GM12878 (cell line): ENCODE results near the gene RASA1. TPM values are rescaled to one million over a fixed set of nuclear protein-coding genes. Genes with fewer than 3 reads are reported as not detected.

Experiments used
- ATAC-seq: fragments of 200-7000 bp; cut with Tn5 transposase; 3 replicates; pipeline ENCODE4 v1.9.1; 2020; ENCODE audit warnings: mild to moderate bottlenecking, moderate library complexity
- BruUV-seq: library from RNA; stranded (reverse); fragments of 400-500 nt; replicated peaks from 2 replicates; lab custom pipeline; 2021; lab: Mats Ljungman, UMichigan
- CTCF ChIA-PET: fragments of 300-600 bp; sonication (Branson Sonifier 250); formaldehyde crosslinking; extraction: SDS; loops from one replicate; lab custom pipeline; 2021; ENCODE audit warnings: inconsistent platforms; lab: Yijun Ruan, JAX
- POLR2A ChIA-PET: fragments of 350-600 bp; formaldehyde crosslinking; extraction: SDS; loops from one replicate; lab custom pipeline; 2021; ENCODE audit warnings: inconsistent platforms; lab: Charles Lee
- RAD21 ChIA-PET: fragments of 300-600 bp; sonication (Branson Sonifier 250); formaldehyde crosslinking; loops from one replicate; lab custom pipeline; 2023; ENCODE audit warnings: antibody characterized with exemption; ENCODE audit not compliant: unreplicated experiment; lab: Charles Lee
- SMC1A ChIA-PET: fragments of 300-600 bp; sonication (Branson Sonifier 250); formaldehyde crosslinking; loops from one replicate; lab custom pipeline; 2023; ENCODE audit not compliant: unreplicated experiment, uncharacterized antibody; lab: Charles Lee
- DNase-seq: peaks from one replicate; pipeline ENCODE4 v3.0.0-alpha.2; 2011; ENCODE audit warnings: low read depth, low spot score
- FAIRE-seq: peaks from 3 replicates; lab custom pipeline; 2011; peaks lifted over from hg19 to GRCh38; lab: Jason Lieb, UNC
- H2AFZ ChIP-seq: 2 replicates; pipeline ENCODE4 v1.6.0; 2011; ENCODE audit warnings: low read depth, low read length, control low read depth; ENCODE audit not compliant: control insufficient read depth
- H3K27ac ChIP-seq: 2 replicates; pipeline ENCODE4 v1.5.1; 2011; ENCODE audit warnings: control low read depth; ENCODE audit not compliant: control insufficient read depth, insufficient read depth
- H3K27me3 ChIP-seq, 2 experiments: replicated peaks in 1 of 2; 2 replicates each; pipeline versions ENCODE4 v1.6.0 to v1.6.1; 2011; ENCODE audit warnings: low read length in 1 of 2; ENCODE audit not compliant: control insufficient read depth in 2 of 2, insufficient read depth in 2 of 2
- H3K36me3 ChIP-seq, 2 experiments: 2 replicates each; pipeline ENCODE4 v1.5.1; 2011; ENCODE audit warnings: low read length in 1 of 2; ENCODE audit not compliant: control insufficient read depth in 2 of 2, insufficient read depth in 2 of 2
- H3K4me1 ChIP-seq: 2 replicates; pipeline ENCODE4 v1.6.1; 2011; ENCODE audit warnings: mild to moderate bottlenecking, low read length, moderate library complexity, mixed read lengths; ENCODE audit not compliant: control insufficient read depth, insufficient read depth
- H3K4me2 ChIP-seq: 2 replicates; pipeline ENCODE4 v1.6.0; 2011; ENCODE audit warnings: control low read depth; ENCODE audit not compliant: control insufficient read depth, insufficient read depth
- H3K4me3 ChIP-seq: fragments of 200-600 bp; sonication (generic); 2 replicates; pipeline ENCODE4 v1.5.1; 2016
- H3K79me2 ChIP-seq: 2 replicates; pipeline ENCODE4 v1.6.0; 2011; ENCODE audit warnings: low read length; ENCODE audit not compliant: control insufficient read depth, insufficient read depth
- H3K9ac ChIP-seq: 2 replicates; pipeline ENCODE4 v1.8.0; 2011; ENCODE audit warnings: low read length, control low read depth, mixed read lengths; ENCODE audit not compliant: control insufficient read depth, insufficient read depth
- H3K9me3 ChIP-seq: replicated peaks from 3 replicates; pipeline ENCODE4 v1.5.1; 2011; ENCODE audit warnings: mild to moderate bottlenecking, low read length; ENCODE audit not compliant: control insufficient read depth, insufficient read depth
- H4K20me1 ChIP-seq: 2 replicates; pipeline ENCODE4 v1.6.0; 2011; ENCODE audit not compliant: control insufficient read depth, insufficient read depth
- ASH2L ChIP-seq: fragments of 300-600, 200-600 bp; sonication (generic); IDR thresholded peaks from 2 replicates; pipeline ENCODE4 v1.6.1; 2017; ENCODE audit warnings: low read depth, mild to moderate bottlenecking, borderline replicate concordance
- ESRRA ChIP-seq: IDR thresholded peaks from 2 replicates; pipeline ENCODE4 v1.6.1; 2012; ENCODE audit warnings: mild to moderate bottlenecking, low read length, improper control_type of control experiment
- NR2C1 ChIP-seq: fragments of 450-650 bp; IDR thresholded peaks from 2 replicates; pipeline ENCODE4 v1.6.1; 2017; ENCODE audit warnings: antibody characterized with exemption, mild to moderate bottlenecking, moderate library complexity
- PML ChIP-seq: IDR thresholded peaks from 2 replicates; pipeline ENCODE4 v1.6.1; 2012; ENCODE audit warnings: low read length, inconsistent platforms
- RFX5 ChIP-seq: IDR thresholded peaks from 2 replicates; pipeline ENCODE4 v1.6.1; 2011; ENCODE audit warnings: low read depth, low read length, improper control_type of control experiment
- SMAD5 ChIP-seq: IDR thresholded peaks from 2 replicates; pipeline ENCODE4 v1.6.1; 2016; ENCODE audit warnings: antibody characterized with exemption, low read depth
- SMARCA5 ChIP-seq: fragments of 450-650 bp; IDR thresholded peaks from 2 replicates; pipeline ENCODE4 v1.6.1; 2017; ENCODE audit warnings: mild to moderate bottlenecking
- SMC3 ChIP-seq: IDR thresholded peaks from 2 replicates; pipeline ENCODE4 v1.6.1; 2011; ENCODE audit warnings: low read length, improper control_type of control experiment, borderline replicate concordance
- ZNF207 ChIP-seq: fragments of 450-650 bp; IDR thresholded peaks from 2 replicates; pipeline ENCODE4 v1.6.1; 2014; ENCODE audit warnings: antibody characterized with exemption, mild to moderate bottlenecking, borderline replicate concordance
- ZNF24 ChIP-seq: fragments of 450-650 bp; IDR thresholded peaks from 2 replicates; pipeline ENCODE4 v1.6.1; 2017; ENCODE audit warnings: antibody characterized with exemption, mild to moderate bottlenecking
- ZNF274 ChIP-seq: IDR thresholded peaks from one replicate; pipeline ENCODE4 v1.8.0; 2011; ENCODE audit not compliant: insufficient read length, insufficient read depth
- ZSCAN29 ChIP-seq: fragments of 450-650 bp; IDR thresholded peaks from 2 replicates; pipeline ENCODE4 v1.6.1; 2017; ENCODE audit warnings: mild to moderate bottlenecking, moderate library complexity
- WGBS: methylation state at CpG from one replicate; pipeline ENCODE4 v1.1.6; 2016; ENCODE audit warnings: low lambda C conversion rate; ENCODE audit not compliant: insufficient replicate concordance, insufficient coverage; ENCODE audit errors: missing lambda C conversion rate; 5-methylcytosine and 5-hydroxymethylcytosine counted together
- in situ Hi-C: fragments of 300-500 bp; cut with MboI; formaldehyde crosslinking; loops from 9 replicates; pipeline ENCODE4 v1.14.3; 2018; ENCODE audit warnings: mixed read lengths
- intact Hi-C: fragments of 100-400 bp; cut with micrococcal nuclease; formaldehyde crosslinking; loops from one replicate; pipeline ENCODE4 v1.14.2; 2022; ENCODE audit not compliant: unreplicated experiment
- polyA plus RNA-seq, 11 experiments: library from polyadenylated mRNA; depleted of rRNA in 4 of 11; unstranded in 6 of 11; stranded (reverse) in 5 of 11; fragments of >200 nt; fragmentation: Nextera tagmentation in 4 of 11; fragmentation: Illumina TruSeq in 1 of 11; extraction: Ambion mirVana in 4 of 11; extraction: Trizol in 1 of 11; gene quantifications; 1 replicate in 1 of 11; 2 replicates in 10 of 11; pipeline versions ENCODE4 v1.2.1 to v1.2.3, GENCODE V29; 2011 to 2016; ENCODE audit warnings: inconsistent platforms in 2 of 11, missing spikeins in 2 of 11, low read depth in 1 of 11
- total RNA-seq, 4 experiments: library from RNA; depleted of rRNA in 3 of 4; stranded (reverse); fragments of >200 nt in 3 of 4; fragmentation: Illumina TruSeq in 1 of 4; extraction: Trizol in 1 of 4; gene quantifications; 2 replicates each; pipeline versions ENCODE4 v1.2.1 to v1.2.3, GENCODE V29; 2013 to 2021
- TF ChIP-seq, protein P1 (sequence below): fragments of 450-650 bp; IDR thresholded peaks from 2 replicates; pipeline ENCODE4 v1.6.1; 2018; ENCODE audit warnings: borderline replicate concordance, mild to moderate bottlenecking; ENCODE audit not compliant: partially characterized antibody
- TF ChIP-seq, protein P2 (sequence below): fragments of 450-650 bp; IDR thresholded peaks from 2 replicates; pipeline ENCODE4 v1.6.1; 2018; ENCODE audit warnings: mild to moderate bottlenecking, low read depth, moderate library complexity; ENCODE audit not compliant: partially characterized antibody
- TF ChIP-seq, protein P3 (sequence below): IDR thresholded peaks from 2 replicates; pipeline ENCODE4 v1.6.1; 2012; ENCODE audit warnings: low read depth, low read length, improper control_type of control experiment

RASA1 gene
- total and polyA plus RNA-seq, 10 of the 15 experiments (the other 5 are each of a cell fraction or from before 2014, with no cell fraction given) = 7.8 to 72.3 (median 21.8) TPM

DNA sequence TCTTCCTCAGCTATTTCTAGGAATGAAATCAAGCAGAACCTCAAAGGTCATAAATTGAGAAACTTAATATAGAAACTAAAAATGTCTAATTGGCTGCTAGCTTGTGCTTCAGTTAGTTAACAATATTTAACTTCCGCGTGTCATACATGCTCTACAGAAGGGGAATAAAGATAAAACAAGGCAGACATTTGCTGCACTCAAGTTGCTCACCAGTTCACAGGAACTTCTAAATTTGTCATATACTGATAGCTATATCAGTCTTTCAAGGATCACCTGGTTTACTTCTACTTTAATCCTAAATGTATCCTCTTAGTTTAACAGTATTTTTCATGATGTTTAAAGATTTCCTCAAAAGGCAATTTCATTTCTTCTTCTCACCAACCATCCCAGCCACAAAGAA is 136.7 kb downstream of the RASA1 start:
- Histone ChIP-seq H3K4me2 (no peak overlapping the region), H3K36me3 (peaks cover 3 to 14% of the 10 kb centered on the region in 2 experiments), H3K4me1 (no peaks in the 10 kb centered on the region), H3K27ac (no peak overlapping the region), H3K9ac (no peak overlapping the region), H3K4me3 (no peak overlapping the region), H3K79me2 (peaks cover 2% of the 10 kb centered on the region; the same call in 1 of the 2 replicates), H3K9me3 (no peaks in the 10 kb centered on the region; the same call in 2 of the 3 replicates), H3K27me3 (no peaks in the 10 kb centered on the region), H4K20me1 (no peaks in the 10 kb centered on the region), H2AFZ (no peak overlapping the region)
- intact Hi-C loops = loop anchor here (5.0 to 10.0 kb wide), 3 partner anchors 137 to 520 kb away; partner anchors contain the start of gene RASA1
- ChIA-PET RAD21 (interaction anchor here (3.2 kb wide), 1 partner anchor 334 kb away, joined by 12 read pairs; no protein-coding TSS in a partner anchor), CTCF (interaction anchor here (1.2 to 1.8 kb wide), 4 partner anchors 13 to 418 kb away, joined by 3 to 5 read pairs (median 4); no protein-coding TSS in a partner anchor), POLR2A (no interaction called here), SMC1A (interaction anchor here (1.0 to 2.7 kb wide), 7 partner anchors 12 to 391 kb away, joined by 3 to 14 read pairs (median 4); no protein-coding TSS in a partner anchor)
- no TSS peak for BruUV-seq
- 96% methylated on average over 2 of the region's 2 CpGs for WGBS
- DNase-seq (no peak), FAIRE-seq (no peak), ATAC-seq (no peak)
- in situ Hi-C loops = loop anchor here (25.0 kb wide), 1 partner anchor 792 kb away; the partner anchor contains the start of gene COX7C
- TF ChIP-seq SMAD5 (no peak), NR2C1 (no peak), SMARCA5 (no peak), ZSCAN29 (no peak), ZNF24 (no peak), ZNF207 (no peak), ZNF274 (no peak), PML (no peak), ESRRA (no peak), SMC3 (no peak), ASH2L (no peak), RFX5 (no peak)
- TF ChIP-seq, protein P1, sequence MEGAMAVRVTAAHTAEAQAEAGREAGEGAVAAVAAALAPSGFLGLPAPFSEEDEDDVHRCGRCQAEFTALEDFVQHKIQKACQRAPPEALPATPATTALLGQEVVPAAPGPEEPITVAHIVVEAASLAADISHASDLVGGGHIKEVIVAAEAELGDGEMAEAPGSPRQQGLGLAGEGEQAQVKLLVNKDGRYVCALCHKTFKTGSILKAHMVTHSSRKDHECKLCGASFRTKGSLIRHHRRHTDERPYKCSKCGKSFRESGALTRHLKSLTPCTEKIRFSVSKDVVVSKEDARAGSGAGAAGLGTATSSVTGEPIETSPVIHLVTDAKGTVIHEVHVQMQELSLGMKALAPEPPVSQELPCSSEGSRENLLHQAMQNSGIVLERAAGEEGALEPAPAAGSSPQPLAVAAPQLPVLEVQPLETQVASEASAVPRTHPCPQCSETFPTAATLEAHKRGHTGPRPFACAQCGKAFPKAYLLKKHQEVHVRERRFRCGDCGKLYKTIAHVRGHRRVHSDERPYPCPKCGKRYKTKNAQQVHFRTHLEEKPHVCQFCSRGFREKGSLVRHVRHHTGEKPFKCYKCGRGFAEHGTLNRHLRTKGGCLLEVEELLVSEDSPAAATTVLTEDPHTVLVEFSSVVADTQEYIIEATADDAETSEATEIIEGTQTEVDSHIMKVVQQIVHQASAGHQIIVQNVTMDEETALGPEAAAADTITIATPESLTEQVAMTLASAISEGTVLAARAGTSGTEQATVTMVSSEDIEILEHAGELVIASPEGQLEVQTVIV = no peak
- TF ChIP-seq, protein P2, sequence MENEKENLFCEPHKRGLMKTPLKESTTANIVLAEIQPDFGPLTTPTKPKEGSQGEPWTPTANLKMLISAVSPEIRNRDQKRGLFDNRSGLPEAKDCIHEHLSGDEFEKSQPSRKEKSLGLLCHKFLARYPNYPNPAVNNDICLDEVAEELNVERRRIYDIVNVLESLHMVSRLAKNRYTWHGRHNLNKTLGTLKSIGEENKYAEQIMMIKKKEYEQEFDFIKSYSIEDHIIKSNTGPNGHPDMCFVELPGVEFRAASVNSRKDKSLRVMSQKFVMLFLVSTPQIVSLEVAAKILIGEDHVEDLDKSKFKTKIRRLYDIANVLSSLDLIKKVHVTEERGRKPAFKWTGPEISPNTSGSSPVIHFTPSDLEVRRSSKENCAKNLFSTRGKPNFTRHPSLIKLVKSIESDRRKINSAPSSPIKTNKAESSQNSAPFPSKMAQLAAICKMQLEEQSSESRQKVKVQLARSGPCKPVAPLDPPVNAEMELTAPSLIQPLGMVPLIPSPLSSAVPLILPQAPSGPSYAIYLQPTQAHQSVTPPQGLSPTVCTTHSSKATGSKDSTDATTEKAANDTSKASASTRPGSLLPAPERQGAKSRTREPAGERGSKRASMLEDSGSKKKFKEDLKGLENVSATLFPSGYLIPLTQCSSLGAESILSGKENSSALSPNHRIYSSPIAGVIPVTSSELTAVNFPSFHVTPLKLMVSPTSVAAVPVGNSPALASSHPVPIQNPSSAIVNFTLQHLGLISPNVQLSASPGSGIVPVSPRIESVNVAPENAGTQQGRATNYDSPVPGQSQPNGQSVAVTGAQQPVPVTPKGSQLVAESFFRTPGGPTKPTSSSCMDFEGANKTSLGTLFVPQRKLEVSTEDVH = no peak
- TF ChIP-seq, protein P3, sequence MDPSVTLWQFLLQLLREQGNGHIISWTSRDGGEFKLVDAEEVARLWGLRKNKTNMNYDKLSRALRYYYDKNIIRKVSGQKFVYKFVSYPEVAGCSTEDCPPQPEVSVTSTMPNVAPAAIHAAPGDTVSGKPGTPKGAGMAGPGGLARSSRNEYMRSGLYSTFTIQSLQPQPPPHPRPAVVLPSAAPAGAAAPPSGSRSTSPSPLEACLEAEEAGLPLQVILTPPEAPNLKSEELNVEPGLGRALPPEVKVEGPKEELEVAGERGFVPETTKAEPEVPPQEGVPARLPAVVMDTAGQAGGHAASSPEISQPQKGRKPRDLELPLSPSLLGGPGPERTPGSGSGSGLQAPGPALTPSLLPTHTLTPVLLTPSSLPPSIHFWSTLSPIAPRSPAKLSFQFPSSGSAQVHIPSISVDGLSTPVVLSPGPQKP = no peak
